ENCODE results near the gene CCDC180.
"Not testable (repeated sequence)": the region's sequence is repeated elsewhere in the genome, so short reads cannot be mapped to it uniquely, and the experiment has no call there.

CCDC180 gene

GRCh38 chr9:97310896-97311295, 3.4 kb downstream of the CCDC180 start:
- DNase-seq: no peak

- DNase-seq: no peak
Measured at GRCh38 chr9:97311798-97312500, 4.5 kb downstream of the CCDC180 start.

- DNase-seq: no peak
Measured at GRCh38 chr9:97312556-97312955, 5.1 kb downstream of the CCDC180 start.

- no peak for DNase-seq
Measured at GRCh38 chr9:97313243-97313642, 5.8 kb downstream of the CCDC180 start.

- DNase-seq: no peak
Measured at GRCh38 chr9:97313746-97314145, 6.3 kb downstream of the CCDC180 start.

- DNase-seq: no peak
Measured at GRCh38 chr9:97314503-97314902, 7.0 kb downstream of the CCDC180 start.

GRCh38 chr9:97315550-97315949, 8.1 kb downstream of the CCDC180 start:
- no peak for DNase-seq

GRCh38 chr9:97316904-97317303, 9.4 kb downstream of the CCDC180 start:
- DNase-seq: no peak

- no peak for DNase-seq
Measured at GRCh38 chr9:97318433-97318832, 11.0 kb downstream of the CCDC180 start.

- no peak for DNase-seq
Measured at GRCh38 chr9:97319395-97319794, 11.9 kb downstream of the CCDC180 start.

GRCh38 chr9:97320080-97320642, 12.7 kb downstream of the CCDC180 start:
- no peak for DNase-seq

GRCh38 chr9:97321251-97321650, 13.8 kb downstream of the CCDC180 start:
- DNase-seq: no peak

GRCh38 chr9:97321691-97322090, 14.2 kb downstream of the CCDC180 start:
- no peak for DNase-seq

GRCh38 chr9:97322105-97322504, 14.6 kb downstream of the CCDC180 start:
- DNase-seq: no peak

- no peak for DNase-seq
Measured at GRCh38 chr9:97324954-97325353, 17.5 kb downstream of the CCDC180 start.

GRCh38 chr9:97327562-97327961, 20.1 kb downstream of the CCDC180 start:
- DNase-seq: no peak

- DNase-seq: no peak
Measured at GRCh38 chr9:97332993-97333392, 25.5 kb downstream of the CCDC180 start.

- DNase-seq: not testable (repeated sequence)
Measured at GRCh38 chr9:97335622-97336021, 28.2 kb downstream of the CCDC180 start.

GRCh38 chr9:97348871-97349270, 41.4 kb downstream of the CCDC180 start:
- no peak for DNase-seq

- no peak for DNase-seq
Measured at GRCh38 chr9:97349400-97349799, 41.9 kb downstream of the CCDC180 start.

GRCh38 chr9:97354637-97355036, 47.2 kb downstream of the CCDC180 start:
- DNase-seq: no peak

- DNase-seq: no peak
Measured at GRCh38 chr9:97357056-97357455, 49.6 kb downstream of the CCDC180 start.
